Ovary (tissue), 3 donors: ENCODE results near the gene WDR5B.

Experiments
- EP300 ChIP-seq: sonication (generic); formaldehyde crosslinking; IDR thresholded peaks from one replicate; pipeline ENCODE4 v1.6.1; 2017; ENCODE audit warnings: antibody characterized with exemption
- POLR2A ChIP-seq: fragments of 450-650 bp; IDR thresholded peaks from one replicate; pipeline ENCODE4 v1.6.1; 2017; ENCODE audit warnings: antibody characterized with exemption, mild to moderate bottlenecking, moderate library complexity
- TF ChIP-seq, protein P1 (sequence below), 3 donors: fragments of 450-650 bp in 2 of 3; fragments of 200-600 bp in 1 of 3; IDR thresholded peaks; one replicate each; pipeline versions ENCODE4 v1.5.1 to v1.8.0; 2016 to 2022; ENCODE audit warnings: antibody characterized with exemption in 3 of 3, mild to moderate bottlenecking in 1 of 3
- donor health status: DM: no; HTN: no; CAD: no.

DNA sequence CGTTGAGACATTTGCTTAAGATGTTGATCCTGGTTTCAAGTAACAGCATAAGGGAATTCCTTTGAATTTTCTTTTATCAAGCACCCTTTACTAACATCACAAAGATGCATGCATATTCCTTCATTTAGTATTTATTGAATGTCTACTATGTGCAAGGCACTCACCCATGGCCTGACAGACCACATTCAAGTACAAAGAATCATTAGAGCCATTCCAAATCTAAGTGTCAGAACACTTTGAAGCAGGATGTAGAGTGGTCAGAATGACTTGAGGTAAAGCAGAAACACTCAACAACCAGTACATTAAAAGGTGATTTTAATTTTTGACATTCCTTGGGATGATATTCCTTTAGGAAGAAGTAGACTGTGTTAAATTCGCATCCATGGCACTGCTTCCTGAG, 6.0 kb upstream of the WDR5B start:
- TF ChIP-seq, protein P1, sequence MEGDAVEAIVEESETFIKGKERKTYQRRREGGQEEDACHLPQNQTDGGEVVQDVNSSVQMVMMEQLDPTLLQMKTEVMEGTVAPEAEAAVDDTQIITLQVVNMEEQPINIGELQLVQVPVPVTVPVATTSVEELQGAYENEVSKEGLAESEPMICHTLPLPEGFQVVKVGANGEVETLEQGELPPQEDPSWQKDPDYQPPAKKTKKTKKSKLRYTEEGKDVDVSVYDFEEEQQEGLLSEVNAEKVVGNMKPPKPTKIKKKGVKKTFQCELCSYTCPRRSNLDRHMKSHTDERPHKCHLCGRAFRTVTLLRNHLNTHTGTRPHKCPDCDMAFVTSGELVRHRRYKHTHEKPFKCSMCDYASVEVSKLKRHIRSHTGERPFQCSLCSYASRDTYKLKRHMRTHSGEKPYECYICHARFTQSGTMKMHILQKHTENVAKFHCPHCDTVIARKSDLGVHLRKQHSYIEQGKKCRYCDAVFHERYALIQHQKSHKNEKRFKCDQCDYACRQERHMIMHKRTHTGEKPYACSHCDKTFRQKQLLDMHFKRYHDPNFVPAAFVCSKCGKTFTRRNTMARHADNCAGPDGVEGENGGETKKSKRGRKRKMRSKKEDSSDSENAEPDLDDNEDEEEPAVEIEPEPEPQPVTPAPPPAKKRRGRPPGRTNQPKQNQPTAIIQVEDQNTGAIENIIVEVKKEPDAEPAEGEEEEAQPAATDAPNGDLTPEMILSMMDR (IDR thresholded peaks at IDR 0.05): no peak
- no peak for TF ChIP-seq POLR2A
- TF ChIP-seq EP300: no peak
